Measurements from ENCODE around the gene P2RY14. TPM values are rescaled to one million over a fixed set of nuclear protein-coding genes. Genes with fewer than 3 reads are reported as not detected.
A peak's percentile ranks its signal among the peaks of the same experiment; 100 is the strongest.

P2RY14 gene
- total RNA-seq, 4 donors from 2014 or later, result 3.0 to 14.2 (median 12.4) TPM

DNA sequence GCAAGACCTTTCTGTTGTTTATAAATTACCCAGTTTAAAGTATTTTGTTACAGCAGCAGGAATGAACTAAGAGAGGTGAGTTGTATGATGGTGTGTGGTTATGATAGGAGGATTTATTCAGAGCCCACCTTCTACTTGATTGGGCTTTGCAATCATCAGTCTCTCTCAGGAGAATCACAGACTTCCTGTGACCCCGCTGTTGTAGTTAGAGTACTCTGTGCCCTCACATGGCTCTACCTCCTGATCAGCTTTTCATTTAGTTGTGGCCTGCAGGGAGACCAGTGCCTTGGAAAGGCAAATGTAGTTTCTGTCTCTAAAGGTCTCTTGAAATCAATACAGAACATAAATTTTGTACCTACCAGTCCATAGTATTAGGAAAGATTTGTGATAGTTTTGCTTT is 7.6 kb upstream of the P2RY14 start:
- H3K27ac ChIP-seq (replicated peaks in 1 of 4), result no peak overlapping the region
- peaks cover 0 to 31% (median 17%) of the 10 kb centered on the region in 4 donors for H3K4me1 ChIP-seq
- intact Hi-C loops (cut with DNase I), result no loop called here
- H3K36me3 ChIP-seq, result no peaks in the 10 kb centered on the region
- H3K4me3 ChIP-seq, result no peak overlapping the region
- H3K9me3 ChIP-seq, result no peaks in the 10 kb centered on the region
- DNase-seq (ENCODE audit: extremely low spot score), result no peak
- no peaks in the 10 kb centered on the region for H3K27me3 ChIP-seq
- 75% methylated on average over 1 of the region's 1 CpG for WGBS
- TF ChIP-seq, protein P1, sequence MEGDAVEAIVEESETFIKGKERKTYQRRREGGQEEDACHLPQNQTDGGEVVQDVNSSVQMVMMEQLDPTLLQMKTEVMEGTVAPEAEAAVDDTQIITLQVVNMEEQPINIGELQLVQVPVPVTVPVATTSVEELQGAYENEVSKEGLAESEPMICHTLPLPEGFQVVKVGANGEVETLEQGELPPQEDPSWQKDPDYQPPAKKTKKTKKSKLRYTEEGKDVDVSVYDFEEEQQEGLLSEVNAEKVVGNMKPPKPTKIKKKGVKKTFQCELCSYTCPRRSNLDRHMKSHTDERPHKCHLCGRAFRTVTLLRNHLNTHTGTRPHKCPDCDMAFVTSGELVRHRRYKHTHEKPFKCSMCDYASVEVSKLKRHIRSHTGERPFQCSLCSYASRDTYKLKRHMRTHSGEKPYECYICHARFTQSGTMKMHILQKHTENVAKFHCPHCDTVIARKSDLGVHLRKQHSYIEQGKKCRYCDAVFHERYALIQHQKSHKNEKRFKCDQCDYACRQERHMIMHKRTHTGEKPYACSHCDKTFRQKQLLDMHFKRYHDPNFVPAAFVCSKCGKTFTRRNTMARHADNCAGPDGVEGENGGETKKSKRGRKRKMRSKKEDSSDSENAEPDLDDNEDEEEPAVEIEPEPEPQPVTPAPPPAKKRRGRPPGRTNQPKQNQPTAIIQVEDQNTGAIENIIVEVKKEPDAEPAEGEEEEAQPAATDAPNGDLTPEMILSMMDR (IDR thresholded peaks at IDR 0.05), result no peak
- no peak for TF ChIP-seq POLR2AphosphoS5 (IDR thresholded peaks at IDR 0.05)
- no peak for TF ChIP-seq EP300 (IDR thresholded peaks at IDR 0.05)
- no peak for TF ChIP-seq POLR2A (IDR thresholded peaks at IDR 0.05; ENCODE audit: low read depth)

DNA sequence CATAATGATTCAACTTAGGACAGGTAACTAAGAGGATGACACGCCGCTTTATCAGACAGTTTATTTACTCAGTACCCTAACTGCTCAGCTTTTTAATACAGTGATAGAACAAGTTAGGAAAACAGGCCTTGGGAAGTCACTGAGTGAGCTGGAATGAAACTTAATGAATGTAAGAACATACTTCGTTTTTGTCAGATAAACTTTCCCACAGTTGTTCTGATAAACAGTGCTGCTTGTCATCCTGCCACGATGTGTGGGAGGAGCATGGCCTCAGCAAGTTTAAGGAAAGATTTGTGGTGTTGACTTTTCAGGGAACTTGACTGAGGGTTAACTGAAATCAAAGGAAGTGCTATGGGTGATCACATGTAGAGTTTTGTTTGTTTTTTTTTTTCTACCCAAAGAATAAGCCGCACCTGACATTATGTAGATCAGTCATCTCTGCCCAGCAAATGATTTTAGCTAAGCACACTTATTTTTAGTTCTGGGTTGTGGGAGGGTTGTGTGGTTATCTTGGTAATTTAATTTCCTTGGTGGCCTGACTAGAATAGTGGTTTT is 5.6 kb upstream of the P2RY14 start:
- H3K4me3 ChIP-seq, result no peak overlapping the region
- no peaks in the 10 kb centered on the region for H3K36me3 ChIP-seq
- WGBS, result 42% methylated on average over 5 of the region's 5 CpGs
- H3K27ac ChIP-seq (replicated peaks in 1 of 4), result peak overlapping the region in 3 of 4 donors; percentile 24 to 48 (median 43)
- peaks cover 0 to 37% (median 19%) of the 10 kb centered on the region in 4 donors for H3K4me1 ChIP-seq
- no peaks in the 10 kb centered on the region for H3K27me3 ChIP-seq
- no peak for DNase-seq (ENCODE audit: extremely low spot score)
- intact Hi-C loops (cut with DNase I), result loop anchor here (1.0 to 2.0 kb wide), 2 partner anchors 57 to 115 kb away; no protein-coding TSS in a partner anchor
- H3K9me3 ChIP-seq, result no peaks in the 10 kb centered on the region
- no peak for TF ChIP-seq POLR2AphosphoS5 (IDR thresholded peaks at IDR 0.05)
- TF ChIP-seq, protein P1 (IDR thresholded peaks at IDR 0.05), result no peak
- no peak for TF ChIP-seq POLR2A (IDR thresholded peaks at IDR 0.05; ENCODE audit: low read depth)
- TF ChIP-seq EP300 (IDR thresholded peaks at IDR 0.05), result no peak

DNA sequence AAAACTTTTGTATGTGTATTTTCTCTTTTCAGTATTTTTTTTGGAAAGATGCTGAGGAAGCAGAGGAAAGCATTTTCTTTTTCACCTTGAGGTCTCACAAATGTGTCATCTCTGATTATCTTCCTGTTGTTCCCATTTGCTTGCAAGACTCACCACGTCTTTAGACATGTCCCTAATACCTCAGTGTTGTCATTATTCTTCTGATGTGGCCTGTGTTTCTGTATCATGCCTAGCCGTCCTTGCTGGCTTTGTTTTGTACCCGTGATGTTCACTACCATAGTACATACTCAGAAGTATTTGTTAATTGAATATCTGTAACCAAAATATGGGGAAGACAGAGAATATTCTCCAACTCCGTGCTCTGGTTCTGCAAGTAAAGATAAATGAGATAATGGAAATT is 5.0 kb upstream of the P2RY14 start:
- DNase-seq (ENCODE audit: extremely low spot score), result no peak
- Histone ChIP-seq H3K4me3 (no peak overlapping the region), H3K36me3 (no peaks in the 10 kb centered on the region), H3K4me1 (peaks cover 0 to 43% (median 19%) of the 10 kb centered on the region in 4 donors), H3K9me3 (no peaks in the 10 kb centered on the region), H3K27ac (replicated peaks in 1 of 4) (peak overlapping the region in 3 of 4 donors; percentile 24 to 48 (median 43)), H3K27me3 (no peaks in the 10 kb centered on the region)
- WGBS, result 56% methylated on average over 4 of the region's 4 CpGs
- no peak for TF ChIP-seq POLR2AphosphoS5 (IDR thresholded peaks at IDR 0.05)
- no peak for TF ChIP-seq EP300 (IDR thresholded peaks at IDR 0.05)
- intact Hi-C loops (cut with DNase I), result loop anchor here (1.0 to 2.0 kb wide), 2 partner anchors 56 to 115 kb away; no protein-coding TSS in a partner anchor

DNA sequence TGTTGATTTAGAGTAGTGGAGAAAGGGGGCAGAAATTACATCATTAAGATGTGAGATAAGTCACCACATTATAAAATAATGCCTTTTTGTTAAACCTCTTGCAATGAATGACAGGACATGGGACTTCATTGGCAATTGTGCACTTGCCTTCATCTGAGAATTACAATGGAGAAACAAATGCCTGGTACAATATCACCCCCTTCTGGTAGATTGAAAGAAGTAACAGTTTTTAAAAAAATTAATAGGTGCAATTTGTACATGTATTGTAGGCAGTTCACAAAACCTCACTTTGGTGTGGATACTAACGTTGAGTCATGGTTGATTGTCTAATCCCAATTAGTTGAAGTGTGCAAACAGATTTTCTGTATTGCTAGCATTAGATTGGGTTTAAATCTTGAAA is 4.6 kb upstream of the P2RY14 start:
- H3K9me3 ChIP-seq, result no peaks in the 10 kb centered on the region
- H3K36me3 ChIP-seq, result no peaks in the 10 kb centered on the region
- peak overlapping the region in 1 of 4 donors; percentile 55 for H3K27ac ChIP-seq (replicated peaks in 1 of 4)
- no peak overlapping the region for H3K4me3 ChIP-seq
- intact Hi-C loops (cut with DNase I), result loop anchor here (1.0 to 2.0 kb wide), 2 partner anchors 56 to 114 kb away; no protein-coding TSS in a partner anchor
- H3K4me1 ChIP-seq, result peaks cover 0 to 45% (median 19%) of the 10 kb centered on the region in 4 donors
- DNase-seq (ENCODE audit: extremely low spot score), result no peak
- H3K27me3 ChIP-seq, result no peaks in the 10 kb centered on the region
- WGBS, result 0% methylated on average over 1 of the region's 1 CpG
- TF ChIP-seq, protein P1 (IDR thresholded peaks at IDR 0.05), result peak; percentile 62 to 72 (median 66)
- no peak for TF ChIP-seq POLR2A (IDR thresholded peaks at IDR 0.05; ENCODE audit: low read depth)

DNA sequence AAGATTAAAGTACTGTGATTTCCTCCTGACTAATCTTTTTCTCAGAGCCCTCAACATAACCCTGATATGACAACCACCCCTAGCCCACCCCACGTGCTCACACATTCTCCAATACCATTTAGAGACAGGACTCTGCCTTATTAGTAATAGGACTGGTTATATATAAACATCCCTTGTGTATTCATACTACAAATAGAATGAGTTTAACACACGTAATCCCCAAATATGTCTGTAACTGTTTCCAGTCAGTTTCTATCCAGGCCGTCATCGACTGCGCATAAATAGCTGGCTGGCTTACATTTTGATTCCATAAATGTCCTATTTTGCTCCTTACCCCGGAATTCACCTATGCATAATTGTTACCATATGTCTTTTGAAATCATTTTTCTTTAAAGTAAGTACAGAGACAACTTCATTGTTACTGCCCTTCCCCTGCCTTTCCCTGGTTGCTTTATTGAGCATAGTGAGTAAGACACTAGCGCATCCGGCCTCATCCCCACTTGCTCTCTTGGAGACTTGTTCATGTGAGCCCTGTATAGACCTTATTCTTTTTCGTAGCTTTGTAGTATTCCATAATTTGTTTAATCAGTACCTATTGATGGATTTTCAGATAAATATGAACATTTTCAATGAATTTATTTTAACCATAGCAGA is 3.5 kb upstream of the P2RY14 start:
- H3K36me3 ChIP-seq, result no peaks in the 10 kb centered on the region
- no peak overlapping the region for H3K4me3 ChIP-seq
- H3K9me3 ChIP-seq, result no peaks in the 10 kb centered on the region
- H3K27me3 ChIP-seq, result no peaks in the 10 kb centered on the region
- peaks cover 0 to 45% (median 19%) of the 10 kb centered on the region in 4 donors for H3K4me1 ChIP-seq
- peak overlapping the region in 2 of 4 donors; percentile 48 to 55 for H3K27ac ChIP-seq (replicated peaks in 1 of 4)
- TF ChIP-seq, protein P1 (IDR thresholded peaks at IDR 0.05), result no peak
- TF ChIP-seq POLR2AphosphoS5 (IDR thresholded peaks at IDR 0.05) (no peak), POLR2A (IDR thresholded peaks at IDR 0.05; ENCODE audit: low read depth) (no peak)
- intact Hi-C loops (cut with DNase I), result loop anchor here (2.0 kb wide), 1 partner anchor 113 kb away; no protein-coding TSS in a partner anchor
- DNase-seq (ENCODE audit: extremely low spot score), result no peak
- WGBS, result 67% methylated on average over 9 of the region's 9 CpGs

Measured in esophagus muscularis mucosa (tissue), 4 donors.